PC-3 (cell line): ENCODE results near the gene MBD3L5. TPM values are rescaled to one million over a fixed set of nuclear protein-coding genes. Genes with fewer than 3 reads are reported as not detected.
A peak's percentile ranks its signal among the peaks of the same experiment; 100 is the strongest.

Source experiments
- ATAC-seq: fragments of 200-7000 bp; cut with Tn5 transposase; 2 replicates; pipeline ENCODE4 v1.9.1; 2020; ENCODE audit warnings: mild to moderate bottlenecking, moderate library complexity
- BruUV-seq: library from RNA; stranded (reverse); fragments of 400-500 nt; replicated peaks from 2 replicates; lab custom pipeline; 2021; lab: Mats Ljungman, UMichigan
- CTCF ChIA-PET: fragments of 300-600 bp; sonication (Branson Sonifier 250); formaldehyde crosslinking; loops from one replicate; lab custom pipeline; 2022; ENCODE audit warnings: antibody characterized with exemption; lab: Charles Lee
- POLR2A ChIA-PET: fragments of 300-600 bp; sonication (Branson Sonifier 250); formaldehyde crosslinking; loops from one replicate; lab custom pipeline; 2022; ENCODE audit warnings: antibody characterized with exemption; ENCODE audit not compliant: unreplicated experiment; lab: Charles Lee
- DNase-seq: peaks from one replicate; pipeline ENCODE4 v3.0.0-alpha.2; 2015
- H2AFZ ChIP-seq: fragments of 300-600 bp; sonication (generic); 2 replicates; pipeline ENCODE4 v1.6.0; 2016; ENCODE audit warnings: antibody characterized with exemption, low read length
- H3F3A ChIP-seq: fragments of 300-600 bp; sonication (generic); one replicate; pipeline ENCODE4 v1.6.0; 2017; ENCODE audit warnings: antibody characterized with exemption, low read length, control low read depth, mild to moderate bottlenecking; ENCODE audit not compliant: unreplicated experiment
- H3K27ac ChIP-seq: fragments of 300-600 bp; sonication (generic); 2 replicates; pipeline ENCODE4 v1.5.1; 2016; ENCODE audit warnings: mild to moderate bottlenecking, low read length
- H3K27me3 ChIP-seq: fragments of 300-600 bp; sonication (generic); 2 replicates; pipeline ENCODE4 v1.6.1; 2016; ENCODE audit warnings: low read length, mixed read lengths
- H3K36me3 ChIP-seq: fragments of 300-600 bp; sonication (generic); 2 replicates; pipeline ENCODE4 v1.6.1; 2016; ENCODE audit warnings: low read depth, mixed run types, low read length, mixed read lengths
- H3K4me1 ChIP-seq: fragments of 300-600 bp; sonication (generic); 2 replicates; pipeline ENCODE4 v1.5.1; 2016; ENCODE audit warnings: low read length; ENCODE audit not compliant: insufficient read depth
- H3K4me2 ChIP-seq: fragments of 300-600 bp; sonication (generic); 2 replicates; pipeline ENCODE4 v1.6.0; 2016; ENCODE audit warnings: low read length
- H3K4me3 ChIP-seq: fragments of 300-600 bp; sonication (generic); 2 replicates; pipeline ENCODE4 v1.5.1; 2016; ENCODE audit warnings: mild to moderate bottlenecking, low read length, mixed read lengths
- H3K79me2 ChIP-seq: fragments of 300-600 bp; sonication (generic); 2 replicates; pipeline ENCODE4 v1.6.1; 2017; ENCODE audit warnings: low read length, mixed read lengths
- H3K9ac ChIP-seq: fragments of 300-600 bp; sonication (generic); 2 replicates; pipeline ENCODE4 v1.6.0; 2016; ENCODE audit warnings: mild to moderate bottlenecking, low read length
- H3K9me2 ChIP-seq: fragments of 300-600 bp; sonication (generic); replicated peaks from 2 replicates; pipeline ENCODE4 v1.6.1; 2016; ENCODE audit warnings: mixed run types, low read length, mixed read lengths
- H3K9me3 ChIP-seq: fragments of 300-600 bp; sonication (generic); 2 replicates; pipeline ENCODE4 v1.6.1; 2016; ENCODE audit warnings: low read length, mixed read lengths
- H4K20me1 ChIP-seq: fragments of 300-600 bp; sonication (generic); 2 replicates; pipeline ENCODE4 v1.6.1; 2016; ENCODE audit warnings: low read length, mixed read lengths
- EZH2 ChIP-seq: fragments of 300-600 bp; sonication (generic); IDR thresholded peaks from one replicate; pipeline ENCODE4 v1.6.1; 2017; ENCODE audit warnings: antibody characterized with exemption, mild to moderate bottlenecking, low read length; ENCODE audit not compliant: unreplicated experiment
- EZH2phosphoT487 ChIP-seq: fragments of 300-600 bp; sonication (generic); IDR thresholded peaks from 2 replicates; pipeline ENCODE4 v1.6.1; 2018; ENCODE audit warnings: mild to moderate bottlenecking, antibody characterized with exemption, low read length, borderline replicate concordance
- intact Hi-C: fragments of 100-400 bp; cut with micrococcal nuclease; formaldehyde crosslinking; loops from 2 replicates; pipeline ENCODE4 v1.9.0; 2023
- total RNA-seq: library from RNA; depleted of rRNA; stranded (reverse); fragments of >200 nt; gene quantifications from 2 replicates; pipeline ENCODE4 v1.2.3, GENCODE V29; 2014
- TF ChIP-seq, protein P1 (sequence below): fragments of 300-600 bp; sonication (generic); conservative IDR thresholded peaks from 2 replicates; pipeline ENCODE4 v1.5.1; 2017; ENCODE audit warnings: antibody characterized with exemption, low read depth, mild to moderate bottlenecking, low read length

Gene MBD3L5
- total RNA-seq, 1 experiment from 2014 or later, result not detected

DNA sequence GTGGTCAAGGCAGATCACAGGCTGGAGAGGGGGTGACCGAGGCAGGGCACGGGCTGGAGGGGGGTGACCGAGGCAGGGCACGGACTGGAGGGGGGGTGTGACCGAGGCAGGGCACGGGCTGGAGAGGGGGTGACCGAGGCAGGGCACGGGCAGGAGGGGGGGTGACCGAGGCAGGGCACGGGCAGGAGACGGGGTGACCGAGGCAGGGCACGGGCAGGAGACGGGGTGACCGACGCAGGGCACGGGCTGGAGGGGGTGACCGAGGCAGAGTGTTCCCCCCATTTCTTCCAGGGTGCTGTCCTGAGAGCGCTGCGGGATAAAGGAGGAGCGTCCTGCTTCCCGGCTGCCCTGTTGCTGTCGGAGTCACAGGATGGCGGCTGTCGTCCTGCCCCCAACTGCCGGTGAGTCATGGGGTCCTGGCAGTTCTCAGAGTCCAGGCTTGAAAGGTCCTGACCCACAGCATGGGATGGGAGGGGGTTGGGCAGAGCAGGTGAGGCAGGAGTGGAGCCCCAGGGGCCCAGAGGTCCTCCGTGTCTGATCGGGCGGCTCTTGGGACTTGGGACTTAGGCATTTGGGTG is 44.4 kb downstream of the MBD3L5 start:
- H3K27ac ChIP-seq, result no peak overlapping the region
- H3K79me2 ChIP-seq, result peaks cover 16% of the 10 kb centered on the region
- ATAC-seq, result no peak
- TF ChIP-seq EZH2, result no peak
- TF ChIP-seq, protein P1, sequence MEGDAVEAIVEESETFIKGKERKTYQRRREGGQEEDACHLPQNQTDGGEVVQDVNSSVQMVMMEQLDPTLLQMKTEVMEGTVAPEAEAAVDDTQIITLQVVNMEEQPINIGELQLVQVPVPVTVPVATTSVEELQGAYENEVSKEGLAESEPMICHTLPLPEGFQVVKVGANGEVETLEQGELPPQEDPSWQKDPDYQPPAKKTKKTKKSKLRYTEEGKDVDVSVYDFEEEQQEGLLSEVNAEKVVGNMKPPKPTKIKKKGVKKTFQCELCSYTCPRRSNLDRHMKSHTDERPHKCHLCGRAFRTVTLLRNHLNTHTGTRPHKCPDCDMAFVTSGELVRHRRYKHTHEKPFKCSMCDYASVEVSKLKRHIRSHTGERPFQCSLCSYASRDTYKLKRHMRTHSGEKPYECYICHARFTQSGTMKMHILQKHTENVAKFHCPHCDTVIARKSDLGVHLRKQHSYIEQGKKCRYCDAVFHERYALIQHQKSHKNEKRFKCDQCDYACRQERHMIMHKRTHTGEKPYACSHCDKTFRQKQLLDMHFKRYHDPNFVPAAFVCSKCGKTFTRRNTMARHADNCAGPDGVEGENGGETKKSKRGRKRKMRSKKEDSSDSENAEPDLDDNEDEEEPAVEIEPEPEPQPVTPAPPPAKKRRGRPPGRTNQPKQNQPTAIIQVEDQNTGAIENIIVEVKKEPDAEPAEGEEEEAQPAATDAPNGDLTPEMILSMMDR, result no peak
- no peak for TF ChIP-seq EZH2phosphoT487
- ChIA-PET CTCF (interaction anchor here (0.6 kb wide), 1 partner anchor 40 kb away, joined by 19 read pairs; no protein-coding TSS in a partner anchor), POLR2A (no interaction called here)
- no peak overlapping the region for H2AFZ ChIP-seq
- H3K27me3 ChIP-seq, result no peaks in the 10 kb centered on the region
- H3K9ac ChIP-seq, result no peak overlapping the region
- no TSS peak for BruUV-seq
- H3K9me3 ChIP-seq, result peaks cover 17% of the 10 kb centered on the region
- H3K4me1 ChIP-seq, result peaks cover 6% of the 10 kb centered on the region; the same call in 1 of the 2 replicates
- no peak for DNase-seq
- no peaks in the 10 kb centered on the region for H3K9me2 ChIP-seq
- H4K20me1 ChIP-seq, result no peaks in the 10 kb centered on the region
- intact Hi-C loops, result no loop called here
- no peaks in the 10 kb centered on the region for H3F3A ChIP-seq
- H3K4me3 ChIP-seq, result no peak overlapping the region
- peaks cover 77% of the 10 kb centered on the region for H3K36me3 ChIP-seq
- no peak overlapping the region for H3K4me2 ChIP-seq

DNA sequence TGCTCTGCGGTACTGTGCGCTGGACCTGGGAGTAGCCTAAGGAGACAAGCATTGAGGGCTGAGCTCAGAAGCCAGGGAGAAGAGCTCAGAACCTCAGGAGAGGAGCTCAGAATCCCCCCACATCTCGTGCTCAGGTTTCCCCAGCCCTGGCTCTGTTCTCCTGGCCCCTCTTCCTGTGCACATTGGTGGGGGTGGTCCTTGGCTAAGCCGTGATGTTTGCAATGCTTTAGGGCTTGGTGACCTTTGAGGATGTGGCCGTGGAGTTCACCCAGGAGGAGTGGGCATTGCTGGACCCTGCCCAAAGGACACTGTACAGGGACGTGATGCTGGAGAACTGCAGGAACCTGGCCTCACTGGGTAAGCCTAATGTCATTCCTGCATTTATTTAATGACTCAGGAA is 45.8 kb downstream of the MBD3L5 start:
- POLR2A ChIA-PET, result no interaction called here
- H2AFZ ChIP-seq, result no peak overlapping the region
- intact Hi-C loops, result no loop called here
- TF ChIP-seq EZH2, result no peak
- no peak for TF ChIP-seq EZH2phosphoT487
- TF ChIP-seq, protein P1, result no peak
- DNase-seq, result no peak
- no peaks in the 10 kb centered on the region for H3K4me1 ChIP-seq
- peaks cover 2% of the 10 kb centered on the region; the same call in 1 of the 2 replicates for H3K79me2 ChIP-seq
- no peak for ATAC-seq
- no peaks in the 10 kb centered on the region for H3F3A ChIP-seq
- H3K27ac ChIP-seq, result no peak overlapping the region
- H3K9ac ChIP-seq, result no peak overlapping the region
- no peaks in the 10 kb centered on the region for H3K27me3 ChIP-seq
- H3K9me3 ChIP-seq, result peaks cover 31% of the 10 kb centered on the region
- no peaks in the 10 kb centered on the region for H4K20me1 ChIP-seq
- CTCF ChIA-PET, result no interaction called here
- no peak overlapping the region for H3K4me2 ChIP-seq
- no peaks in the 10 kb centered on the region for H3K9me2 ChIP-seq
- no TSS peak for BruUV-seq
- H3K36me3 ChIP-seq, result peaks cover 86% of the 10 kb centered on the region
- no peak overlapping the region for H3K4me3 ChIP-seq

DNA sequence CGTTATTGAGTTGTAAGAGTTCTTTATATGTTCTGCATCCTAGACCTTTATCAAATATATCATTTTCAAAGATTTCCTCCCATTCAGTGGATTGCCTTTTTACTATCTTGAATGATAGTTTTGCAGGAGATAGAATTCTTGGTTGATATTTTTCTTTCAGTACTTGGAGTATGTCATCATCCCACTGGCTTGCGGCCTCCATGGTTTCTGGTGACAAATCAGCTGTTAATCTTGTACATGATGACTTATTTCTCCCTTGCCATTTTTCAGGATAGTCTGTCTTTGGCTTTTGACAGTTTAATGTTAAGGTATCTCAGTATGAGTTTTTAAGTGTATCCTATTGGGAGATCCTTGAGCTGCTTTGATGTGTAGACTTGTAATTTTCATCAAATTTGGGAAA is 47.6 kb downstream of the MBD3L5 start:
- Histone ChIP-seq H3K9ac (no peak overlapping the region), H3K4me2 (no peak overlapping the region), H3F3A (no peaks in the 10 kb centered on the region), H3K36me3 (peaks cover 94% of the 10 kb centered on the region), H3K27ac (no peak overlapping the region), H3K4me3 (peak overlapping the region; percentile 20; the same call in 1 of the 2 replicates), H3K27me3 (no peaks in the 10 kb centered on the region), H3K79me2 (no peaks in the 10 kb centered on the region), H3K4me1 (no peaks in the 10 kb centered on the region), H4K20me1 (no peaks in the 10 kb centered on the region), H3K9me2 (no peaks in the 10 kb centered on the region), H3K9me3 (peaks cover 49% of the 10 kb centered on the region), H2AFZ (no peak overlapping the region)
- intact Hi-C loops, result no loop called here
- BruUV-seq, result no TSS peak
- DNase-seq (no peak), ATAC-seq (no peak)
- ChIA-PET CTCF (no interaction called here), POLR2A (interaction anchor here (1.0 kb wide), 1 partner anchor 58 kb away, joined by 5 read pairs; no protein-coding TSS in a partner anchor)
- TF ChIP-seq, protein P1, result no peak
- TF ChIP-seq EZH2, result no peak
- TF ChIP-seq EZH2phosphoT487, result no peak
